OCI-LY7 (cell line): ENCODE measurements around the gene WNK2.

Experiments used
- CTCF ChIP-seq: fragments of 200-600 bp; sonication (generic); conservative IDR thresholded peaks from 2 replicates; pipeline ENCODE4 v1.5.1; 2014; ENCODE audit warnings: mild to moderate bottlenecking, antibody characterized with exemption, low read length, moderate library complexity, mixed read lengths
- EZH2phosphoT487 ChIP-seq: fragments of 200-600 bp; sonication (generic); IDR thresholded peaks from 2 replicates; pipeline ENCODE4 v1.6.1; 2018; ENCODE audit warnings: low read depth, borderline replicate concordance, mild to moderate bottlenecking, mixed run types, antibody characterized with exemption, low read length, moderate library complexity, mixed read lengths

GRCh38 chr9:93178851-93179786 lies 4.8 kb upstream of the WNK2 start:
- TF ChIP-seq CTCF (no peak), EZH2phosphoT487 (no peak)
